Naive B cell (primary cell): ENCODE measurements around the gene CASTOR1. TPM values are rescaled to one million over a fixed set of nuclear protein-coding genes. Genes with fewer than 3 reads are reported as not detected.

Experiments used
- ATAC-seq, 2 donors: fragments of 150-1000 bp; cut with Tn5 transposase; 2 replicates each; pipeline ENCODE4 v1.10.0; 2021; ENCODE audit warnings: low read depth in 2 of 2, mild to moderate bottlenecking in 2 of 2, moderate library complexity in 2 of 2
- DNase-seq: peaks from one replicate; pipeline ENCODE4 v3.0.0; 2022
- H3K27ac Mint-ChIP-seq, 6 donors: one replicate each; pipeline ENCODE4 v1.8.0; 2020 to 2022; ENCODE audit warnings: mild to moderate bottlenecking in 6 of 6, mixed read lengths in 6 of 6, moderate library complexity in 5 of 6, inconsistent platforms in 2 of 6
- H3K27me3 Mint-ChIP-seq, 3 donors: one replicate each; pipeline ENCODE4 v1.8.0; 2021 to 2022; ENCODE audit warnings: mixed read lengths in 3 of 3, mild to moderate bottlenecking in 1 of 3
- H3K36me3 Mint-ChIP-seq, 2 donors: one replicate each; pipeline ENCODE4 v1.8.0; 2020 to 2022; ENCODE audit warnings: mixed read lengths in 2 of 2, inconsistent platforms in 1 of 2, mild to moderate bottlenecking in 1 of 2
- H3K4me1 Mint-ChIP-seq, 3 donors: one replicate each; pipeline ENCODE4 v1.8.0; 2020 to 2022; ENCODE audit warnings: mixed read lengths in 3 of 3, inconsistent platforms in 1 of 3, mild to moderate bottlenecking in 1 of 3, moderate library complexity in 1 of 3
- H3K4me3 Mint-ChIP-seq, 8 donors: one replicate each; pipeline ENCODE4 v1.8.0; 2020 to 2022; ENCODE audit warnings: mild to moderate bottlenecking in 8 of 8, mixed read lengths in 8 of 8, moderate library complexity in 8 of 8, inconsistent platforms in 2 of 8
- H3K9me3 Mint-ChIP-seq, 7 donors: one replicate each; pipeline ENCODE4 v1.8.0; 2020 to 2022; ENCODE audit warnings: mixed read lengths in 7 of 7, mild to moderate bottlenecking in 5 of 7, inconsistent platforms in 2 of 7, moderate library complexity in 1 of 7
- polyA plus RNA-seq, 6 donors: library from polyadenylated mRNA; unstranded; fragments of 300-500 nt; fragmentation: Illumina TruSeq; gene quantifications; one replicate each; pipeline ENCODE4 v1.2.3, GENCODE V29; 2021; ENCODE audit warnings: low read depth in 6 of 6

CASTOR1 gene
- polyA plus RNA-seq, 6 donors from 2014 or later = 11.0 to 18.5 (median 14.7) TPM; not detected in 1

- Mint-ChIP-seq H3K27me3 (peaks cover 5 to 15% (median 8%) of the 10 kb centered on the region in 3 donors), H3K36me3 (no peaks in the 10 kb centered on the region), H3K4me3 (no peak overlapping the region), H3K4me1 (peaks cover 0 to 17% (median 6%) of the 10 kb centered on the region in 3 donors), H3K27ac (peak overlapping the region in 1 of 6 donors; percentile 36), H3K9me3 (no peaks in the 10 kb centered on the region)
- no peak for DNase-seq
- ATAC-seq = no peak
Measured at GRCh38 chr22:30254314-30254713, 35.0 kb downstream of the CASTOR1 start.

GRCh38 chr22:30253205-30253852 lies 36.0 kb downstream of the CASTOR1 start:
- no peak for DNase-seq
- H3K4me3 Mint-ChIP-seq = no peak overlapping the region
- peaks cover 10 to 21% (median 14%) of the 10 kb centered on the region in 3 donors for H3K27me3 Mint-ChIP-seq
- no peak for ATAC-seq
- peak overlapping the region in 1 of 6 donors; percentile 47 for H3K27ac Mint-ChIP-seq
- H3K36me3 Mint-ChIP-seq = peaks cover 0 to 3% of the 10 kb centered on the region in 2 donors
- peaks cover 3 to 23% (median 9%) of the 10 kb centered on the region in 3 donors for H3K4me1 Mint-ChIP-seq
- no peaks in the 10 kb centered on the region for H3K9me3 Mint-ChIP-seq

- Mint-ChIP-seq H3K36me3 (peaks cover 0 to 8% of the 10 kb centered on the region in 2 donors), H3K27me3 (peaks cover 17 to 28% (median 21%) of the 10 kb centered on the region in 3 donors), H3K4me3 (no peak overlapping the region), H3K9me3 (no peaks in the 10 kb centered on the region), H3K4me1 (peaks cover 9 to 25% (median 16%) of the 10 kb centered on the region in 3 donors), H3K27ac (no peak overlapping the region)
- ATAC-seq (no peak), DNase-seq (no peak)
Measured at GRCh38 chr22:30252411-30253204, 36.7 kb downstream of the CASTOR1 start.

GRCh38 chr22:30251711-30252110 lies 37.6 kb downstream of the CASTOR1 start:
- Mint-ChIP-seq H3K27me3 (peaks cover 25 to 31% (median 25%) of the 10 kb centered on the region in 3 donors), H3K27ac (no peak overlapping the region), H3K4me3 (no peak overlapping the region), H3K4me1 (peaks cover 14 to 25% (median 22%) of the 10 kb centered on the region in 3 donors), H3K9me3 (no peaks in the 10 kb centered on the region), H3K36me3 (peaks cover 0 to 8% of the 10 kb centered on the region in 2 donors)
- no peak for DNase-seq
- ATAC-seq = no peak

- Mint-ChIP-seq H3K9me3 (no peaks in the 10 kb centered on the region), H3K4me3 (no peak overlapping the region), H3K27me3 (peaks cover 28 to 40% (median 34%) of the 10 kb centered on the region in 3 donors), H3K36me3 (peaks cover 0 to 8% of the 10 kb centered on the region in 2 donors), H3K4me1 (peaks cover 20 to 27% (median 26%) of the 10 kb centered on the region in 3 donors), H3K27ac (peak overlapping the region in 1 of 6 donors; percentile 18)
- DNase-seq (no peak), ATAC-seq (no peak)
Measured at GRCh38 chr22:30250661-30251267, 38.5 kb downstream of the CASTOR1 start.

GRCh38 chr22:30250039-30250565 lies 39.2 kb downstream of the CASTOR1 start:
- H3K9me3 Mint-ChIP-seq = no peaks in the 10 kb centered on the region
- peaks cover 22 to 26% (median 25%) of the 10 kb centered on the region in 3 donors for H3K4me1 Mint-ChIP-seq
- ATAC-seq (no peak), DNase-seq (no peak)
- no peak overlapping the region for H3K27ac Mint-ChIP-seq
- peaks cover 0 to 8% of the 10 kb centered on the region in 2 donors for H3K36me3 Mint-ChIP-seq
- H3K27me3 Mint-ChIP-seq = peaks cover 28 to 47% (median 41%) of the 10 kb centered on the region in 3 donors
- H3K4me3 Mint-ChIP-seq = no peak overlapping the region

- Mint-ChIP-seq H3K4me1 (peaks cover 22 to 26% (median 25%) of the 10 kb centered on the region in 3 donors), H3K27ac (no peak overlapping the region), H3K36me3 (peaks cover 0 to 8% of the 10 kb centered on the region in 2 donors), H3K4me3 (peak overlapping the region in 1 of 8 donors; percentile 5), H3K27me3 (peaks cover 28 to 55% (median 47%) of the 10 kb centered on the region in 3 donors), H3K9me3 (no peaks in the 10 kb centered on the region)
- ATAC-seq (no peak), DNase-seq (no peak)
Measured at GRCh38 chr22:30249049-30250038, 40.0 kb downstream of the CASTOR1 start.

GRCh38 chr22:30248484-30248883 lies 40.8 kb downstream of the CASTOR1 start:
- ATAC-seq = no peak
- Mint-ChIP-seq H3K36me3 (peaks cover 0 to 8% of the 10 kb centered on the region in 2 donors), H3K27me3 (peaks cover 28 to 60% (median 47%) of the 10 kb centered on the region in 3 donors)

GRCh38 chr22:30247974-30248373 lies 41.3 kb downstream of the CASTOR1 start:
- ATAC-seq = no peak
- peaks cover 22 to 26% (median 24%) of the 10 kb centered on the region in 3 donors for H3K4me1 Mint-ChIP-seq

More at GRCh38 chr22:30248484-30248883, 40.8 kb downstream of the CASTOR1 start:
- no peak for DNase-seq
- Mint-ChIP-seq H3K4me3 (peak overlapping the region in 4 of 8 donors; percentile 10 to 89 (median 53)), H3K9me3 (no peaks in the 10 kb centered on the region), H3K4me1 (peaks cover 22 to 26% (median 25%) of the 10 kb centered on the region in 3 donors), H3K27ac (peak overlapping the region in 1 of 6 donors; percentile 17)

GRCh38 chr22:30247561-30247960 lies 41.7 kb downstream of the CASTOR1 start:
- Mint-ChIP-seq H3K4me1 (peaks cover 20 to 26% (median 22%) of the 10 kb centered on the region in 3 donors), H3K27me3 (peaks cover 28 to 60% (median 47%) of the 10 kb centered on the region in 3 donors), H3K9me3 (no peaks in the 10 kb centered on the region), H3K4me3 (peak overlapping the region in 1 of 8 donors; percentile 13), H3K36me3 (peaks cover 0 to 8% of the 10 kb centered on the region in 2 donors), H3K27ac (no peak overlapping the region)
- DNase-seq (no peak), ATAC-seq (no peak)

More at GRCh38 chr22:30247974-30248373, 41.3 kb downstream of the CASTOR1 start:
- DNase-seq = no peak
- H3K36me3 Mint-ChIP-seq = peaks cover 0 to 8% of the 10 kb centered on the region in 2 donors
- H3K27ac Mint-ChIP-seq = peak overlapping the region in 1 of 6 donors; percentile 17
- peaks cover 28 to 60% (median 47%) of the 10 kb centered on the region in 3 donors for H3K27me3 Mint-ChIP-seq
- no peaks in the 10 kb centered on the region for H3K9me3 Mint-ChIP-seq
- H3K4me3 Mint-ChIP-seq = peak overlapping the region in 4 of 8 donors; percentile 10 to 73 (median 28)

GRCh38 chr22:30246814-30247376 lies 42.4 kb downstream of the CASTOR1 start:
- Mint-ChIP-seq H3K27ac (no peak overlapping the region), H3K4me1 (peaks cover 19 to 26% (median 22%) of the 10 kb centered on the region in 3 donors), H3K27me3 (peaks cover 28 to 60% (median 47%) of the 10 kb centered on the region in 3 donors), H3K36me3 (peaks cover 0 to 8% of the 10 kb centered on the region in 2 donors), H3K4me3 (peak overlapping the region in 5 of 8 donors; percentile 19 to 79 (median 66)), H3K9me3 (no peaks in the 10 kb centered on the region)
- no peak for ATAC-seq
- DNase-seq = no peak
